T-cell (primary cell): Measurements from ENCODE around the gene MKNK2. TPM values are rescaled to one million over a fixed set of nuclear protein-coding genes. Genes with fewer than 3 reads are reported as not detected.

Source experiments
- total RNA-seq, 35 experiments: library from RNA in 6 of 35; stranded (reverse) in 6 of 35; fragments of 120-200 nt in 1 of 35; gene quantifications; one replicate each; pipeline versions ENCODE4 v1.2.1 to v1.2.4 and lab custom pipeline; 2013 to 2026

Gene MKNK2
- total RNA-seq, 5 donors from 2014 or later (not counting 1 experiment from before 2014, with no cell fraction given), result 196 to 242 (median 234) TPM

Other genes with a start within 250 kb of the MKNK2 start
- 1 to 10 TPM; 3.5 to 5.7 (median 4.0) TPM for gene ATP8B3, start 239.0 kb downstream of the MKNK2 start, total RNA-seq
- 10 to 100 TPM; 68.4 to 97.5 (median 78.7) TPM for gene REXO1, start 202.8 kb downstream of the MKNK2 start, total RNA-seq
- 10 to 100 TPM; 29.8 to 61.4 (median 32.7) TPM for gene KLF16, start 187.7 kb downstream of the MKNK2 start, total RNA-seq
- 100 to 1,000 TPM; 136 to 185 (median 151) TPM for gene ABHD17A, start 165.7 kb downstream of the MKNK2 start, total RNA-seq
- gene ADAT3, start 145.8 kb downstream of the MKNK2 start, total RNA-seq, result 10 to 100 TPM in 1 of 5 donors, 1 to 10 TPM in 4; 6.0 to 16.1 (median 7.7) TPM
- gene SCAMP4, start 145.8 kb downstream of the MKNK2 start, total RNA-seq, result 10 to 100 TPM; 24.8 to 49.2 (median 27.5) TPM
- 100 to 1,000 TPM; 104 to 181 (median 161) TPM for gene CSNK1G2, start 110.1 kb downstream of the MKNK2 start, total RNA-seq
- gene BTBD2, start 35.5 kb downstream of the MKNK2 start, total RNA-seq, result 10 to 100 TPM; 52.2 to 79.8 (median 73.6) TPM
- gene MOB3A, start 45.1 kb upstream of the MKNK2 start, total RNA-seq, result 100 to 1,000 TPM in 4 of 5 donors, 10 to 100 TPM in 1; 98.6 to 162 (median 142) TPM
- 10 to 100 TPM; 14.0 to 23.5 (median 19.7) TPM for gene IZUMO4, start 45.7 kb upstream of the MKNK2 start, total RNA-seq
- gene AP3D1, start 100.3 kb upstream of the MKNK2 start, total RNA-seq, result 10 to 100 TPM; 78.6 to 91.5 (median 86.7) TPM
- gene DOT1L, start 112.7 kb upstream of the MKNK2 start, total RNA-seq, result 10 to 100 TPM; 33.4 to 39.3 (median 38.4) TPM
- 10 to 100 TPM; 38.3 to 87.0 (median 80.4) TPM for gene PLEKHJ1, start 185.1 kb upstream of the MKNK2 start, total RNA-seq
- 100 to 1,000 TPM; 130 to 172 (median 161) TPM for gene SF3A2, start 185.6 kb upstream of the MKNK2 start, total RNA-seq
- gene AMH, start 198.1 kb upstream of the MKNK2 start, total RNA-seq, result 10 to 100 TPM in 2 of 5 donors, 1 to 10 TPM in 3; 2.1 to 13.5 (median 5.3) TPM
- 1 to 10 TPM in 2 of 5 donors, under 1 TPM in 2, not detected in 1; 0.42 to 1.5 (median 1.0) TPM for gene JSRP1, start 205.2 kb upstream of the MKNK2 start, total RNA-seq
- gene PEAK3, start 230.9 kb upstream of the MKNK2 start, total RNA-seq, result under 1 TPM in 3 of 5 donors, not detected in 2; 0.22 to 0.49 (median 0.30) TPM